HFFc6 (cell line): ENCODE measurements around the gene AARS2. TPM values are rescaled to one million over a fixed set of nuclear protein-coding genes. Genes with fewer than 3 reads are reported as not detected.

Experiments used
- DNase-seq: peaks from one replicate; pipeline ENCODE4 v3.0.0-alpha.2; 2018
- H3K27ac Mint-ChIP-seq: 2 replicates; pipeline ENCODE4 v1.8.0; 2020; ENCODE audit warnings: mild to moderate bottlenecking, mixed read lengths
- H3K27me3 Mint-ChIP-seq: 2 replicates; pipeline ENCODE4 v1.8.0; 2021; ENCODE audit warnings: mild to moderate bottlenecking, moderate library complexity, mixed read lengths; ENCODE audit not compliant: insufficient read depth
- H3K36me3 Mint-ChIP-seq: 2 replicates; pipeline ENCODE4 v1.8.0; 2021; ENCODE audit warnings: low read depth, mixed read lengths
- H3K4me1 Mint-ChIP-seq: 2 replicates; pipeline ENCODE4 v1.8.0; 2020; ENCODE audit warnings: low read depth, mixed read lengths
- H3K4me3 Mint-ChIP-seq: 2 replicates; pipeline ENCODE4 v1.8.0; 2020; ENCODE audit warnings: mild to moderate bottlenecking, moderate library complexity, mixed read lengths
- H3K9me3 Mint-ChIP-seq: 2 replicates; pipeline ENCODE4 v1.8.0; 2020; ENCODE audit warnings: mild to moderate bottlenecking, mixed read lengths
- CTCF ChIP-seq: fragments of 200-600 bp; sonication (generic); IDR thresholded peaks from 2 replicates; pipeline ENCODE4 v1.5.0; 2021; ENCODE audit warnings: antibody characterized with exemption, mild to moderate bottlenecking
- total RNA-seq, 6 experiments: library from RNA; stranded (reverse); fragmentation: NEBNext Ultra II Directional; extraction: Animal tissue kit (Norgen Biotek cat#: 25700); gene quantifications; 2 replicates in 1 of 6; 3 replicates in 5 of 6; pipeline ENCODE4 v1.2.3, GENCODE V29; 2021

Gene AARS2
- total RNA-seq, 6 experiments from 2014 or later: 8.8 to 11.5 (median 10.7) TPM

GRCh38 chr6:44277763-44278162, 35.4 kb downstream of the AARS2 start:
- Mint-ChIP-seq H3K4me1 (peaks cover 7% of the 10 kb centered on the region), H3K4me3 (no peak overlapping the region), H3K27ac (no peak overlapping the region), H3K27me3 (peaks cover 46% of the 10 kb centered on the region), H3K9me3 (no peaks in the 10 kb centered on the region), H3K36me3 (no peaks in the 10 kb centered on the region)
- no peak for DNase-seq
- TF ChIP-seq CTCF: no peak

- H3K27me3 Mint-ChIP-seq: peaks cover 42% of the 10 kb centered on the region
- DNase-seq: no peak
- no peak overlapping the region for H3K27ac Mint-ChIP-seq
Observed at GRCh38 chr6:44276667-44277640, 36.2 kb downstream of the AARS2 start.

GRCh38 chr6:44275749-44276648, 37.1 kb downstream of the AARS2 start:
- TF ChIP-seq CTCF: no peak
- H3K27ac Mint-ChIP-seq: no peak overlapping the region
- no peak overlapping the region for H3K4me3 Mint-ChIP-seq
- H3K27me3 Mint-ChIP-seq: peaks cover 48% of the 10 kb centered on the region
- no peaks in the 10 kb centered on the region for H3K36me3 Mint-ChIP-seq
- no peaks in the 10 kb centered on the region for H3K9me3 Mint-ChIP-seq
- H3K4me1 Mint-ChIP-seq: peaks cover 7% of the 10 kb centered on the region
- DNase-seq: no peak

More at GRCh38 chr6:44276667-44277640, 36.2 kb downstream of the AARS2 start:
- H3K9me3 Mint-ChIP-seq: no peaks in the 10 kb centered on the region
- H3K4me3 Mint-ChIP-seq: no peak overlapping the region
- H3K36me3 Mint-ChIP-seq: no peaks in the 10 kb centered on the region
- peaks cover 7% of the 10 kb centered on the region for H3K4me1 Mint-ChIP-seq
- no peak for TF ChIP-seq CTCF

- no peaks in the 10 kb centered on the region for H3K36me3 Mint-ChIP-seq
- H3K4me3 Mint-ChIP-seq: no peak overlapping the region
- H3K27me3 Mint-ChIP-seq: peaks cover 47% of the 10 kb centered on the region
- peaks cover 7% of the 10 kb centered on the region for H3K4me1 Mint-ChIP-seq
- DNase-seq: no peak
- no peaks in the 10 kb centered on the region for H3K9me3 Mint-ChIP-seq
- no peak for TF ChIP-seq CTCF
- no peak overlapping the region for H3K27ac Mint-ChIP-seq
Observed at GRCh38 chr6:44275271-44275748, 37.8 kb downstream of the AARS2 start.

GRCh38 chr6:44273617-44274016, 39.5 kb downstream of the AARS2 start:
- H3K27ac Mint-ChIP-seq: no peak overlapping the region
- TF ChIP-seq CTCF: no peak
- no peaks in the 10 kb centered on the region for H3K9me3 Mint-ChIP-seq
- no peaks in the 10 kb centered on the region for H3K4me1 Mint-ChIP-seq
- H3K4me3 Mint-ChIP-seq: no peak overlapping the region
- H3K27me3 Mint-ChIP-seq: peaks cover 51% of the 10 kb centered on the region
- no peaks in the 10 kb centered on the region for H3K36me3 Mint-ChIP-seq
- DNase-seq: no peak
